GM12878 (cell line): ENCODE measurements around the gene C5AR1. TPM values are rescaled to one million over a fixed set of nuclear protein-coding genes. Genes with fewer than 3 reads are reported as not detected.
A peak's percentile ranks its signal among the peaks of the same experiment; 100 is the strongest.

Experiments used
- ATAC-seq: fragments of 200-7000 bp; cut with Tn5 transposase; 3 replicates; pipeline ENCODE4 v1.9.1; 2020; ENCODE audit warnings: mild to moderate bottlenecking, moderate library complexity
- BruUV-seq: library from RNA; stranded (reverse); fragments of 400-500 nt; replicated peaks from 2 replicates; lab custom pipeline; 2021; lab: Mats Ljungman, UMichigan
- CTCF ChIA-PET: fragments of 300-600 bp; sonication (Branson Sonifier 250); formaldehyde crosslinking; extraction: SDS; loops from one replicate; lab custom pipeline; 2021; ENCODE audit warnings: inconsistent platforms; lab: Yijun Ruan, JAX
- POLR2A ChIA-PET: fragments of 350-600 bp; formaldehyde crosslinking; extraction: SDS; loops from one replicate; lab custom pipeline; 2021; ENCODE audit warnings: inconsistent platforms; lab: Charles Lee
- RAD21 ChIA-PET: fragments of 300-600 bp; sonication (Branson Sonifier 250); formaldehyde crosslinking; loops from one replicate; lab custom pipeline; 2023; ENCODE audit warnings: antibody characterized with exemption; ENCODE audit not compliant: unreplicated experiment; lab: Charles Lee
- SMC1A ChIA-PET: fragments of 300-600 bp; sonication (Branson Sonifier 250); formaldehyde crosslinking; loops from one replicate; lab custom pipeline; 2023; ENCODE audit not compliant: unreplicated experiment, uncharacterized antibody; lab: Charles Lee
- DNase-seq: peaks from one replicate; pipeline ENCODE4 v3.0.0-alpha.2; 2011; ENCODE audit warnings: low read depth, low spot score
- FAIRE-seq: peaks from 3 replicates; lab custom pipeline; 2011; peaks lifted over from hg19 to GRCh38; lab: Jason Lieb, UNC
- H2AFZ ChIP-seq: 2 replicates; pipeline ENCODE4 v1.6.0; 2011; ENCODE audit warnings: low read depth, low read length, control low read depth; ENCODE audit not compliant: control insufficient read depth
- H3K27ac ChIP-seq: 2 replicates; pipeline ENCODE4 v1.5.1; 2011; ENCODE audit warnings: control low read depth; ENCODE audit not compliant: control insufficient read depth, insufficient read depth
- H3K27me3 ChIP-seq, 2 experiments: replicated peaks in 1 of 2; 2 replicates each; pipeline versions ENCODE4 v1.6.0 to v1.6.1; 2011; ENCODE audit warnings: low read length in 1 of 2; ENCODE audit not compliant: control insufficient read depth in 2 of 2, insufficient read depth in 2 of 2
- H3K36me3 ChIP-seq, 2 experiments: 2 replicates each; pipeline ENCODE4 v1.5.1; 2011; ENCODE audit warnings: low read length in 1 of 2; ENCODE audit not compliant: control insufficient read depth in 2 of 2, insufficient read depth in 2 of 2
- H3K4me1 ChIP-seq: 2 replicates; pipeline ENCODE4 v1.6.1; 2011; ENCODE audit warnings: mild to moderate bottlenecking, low read length, moderate library complexity, mixed read lengths; ENCODE audit not compliant: control insufficient read depth, insufficient read depth
- H3K4me2 ChIP-seq: 2 replicates; pipeline ENCODE4 v1.6.0; 2011; ENCODE audit warnings: control low read depth; ENCODE audit not compliant: control insufficient read depth, insufficient read depth
- H3K4me3 ChIP-seq: fragments of 200-600 bp; sonication (generic); 2 replicates; pipeline ENCODE4 v1.5.1; 2016
- H3K79me2 ChIP-seq: 2 replicates; pipeline ENCODE4 v1.6.0; 2011; ENCODE audit warnings: low read length; ENCODE audit not compliant: control insufficient read depth, insufficient read depth
- H3K9ac ChIP-seq: 2 replicates; pipeline ENCODE4 v1.8.0; 2011; ENCODE audit warnings: low read length, control low read depth, mixed read lengths; ENCODE audit not compliant: control insufficient read depth, insufficient read depth
- H3K9me3 ChIP-seq: replicated peaks from 3 replicates; pipeline ENCODE4 v1.5.1; 2011; ENCODE audit warnings: mild to moderate bottlenecking, low read length; ENCODE audit not compliant: control insufficient read depth, insufficient read depth
- H4K20me1 ChIP-seq: 2 replicates; pipeline ENCODE4 v1.6.0; 2011; ENCODE audit not compliant: control insufficient read depth, insufficient read depth
- BCL11A ChIP-seq: IDR thresholded peaks from 2 replicates; pipeline ENCODE4 v1.6.1; 2011; ENCODE audit warnings: low read depth, low read length
- BHLHE40 ChIP-seq, 2 experiments: fragments of 450-650 bp in 1 of 2; IDR thresholded peaks; 2 replicates each; pipeline ENCODE4 v1.6.1; 2011 to 2017; ENCODE audit warnings: low read depth in 2 of 2, borderline replicate concordance in 1 of 2, improper control_type of control experiment in 1 of 2, low read length in 1 of 2, mild to moderate bottlenecking in 1 of 2
- CREM ChIP-seq: IDR thresholded peaks from 2 replicates; pipeline ENCODE4 v1.6.1; 2014; ENCODE audit warnings: antibody characterized with exemption, low read depth
- FOS ChIP-seq: IDR thresholded peaks from 3 replicates; pipeline ENCODE4 v1.6.1; 2011; ENCODE audit warnings: borderline replicate concordance; ENCODE audit not compliant: insufficient read length; ENCODE audit errors: extremely low read depth
- JUND ChIP-seq: IDR thresholded peaks from 2 replicates; pipeline ENCODE4 v1.6.1; 2012; ENCODE audit warnings: low read depth, mild to moderate bottlenecking, low read length, improper control_type of control experiment, moderate library complexity
- MEF2A ChIP-seq: IDR thresholded peaks from 2 replicates; pipeline ENCODE4 v1.6.1; 2011; ENCODE audit warnings: low read depth, mild to moderate bottlenecking, low read length, moderate library complexity; ENCODE audit not compliant: insufficient read depth
- NR2F1 ChIP-seq: fragments of 450-650 bp; conservative IDR thresholded peaks from 2 replicates; pipeline ENCODE4 v1.6.1; 2017; ENCODE audit warnings: mild to moderate bottlenecking
- POU2F2 ChIP-seq: IDR thresholded peaks from 3 replicates; pipeline ENCODE4 v1.6.1; 2011; ENCODE audit warnings: low read depth, mild to moderate bottlenecking, low read length, borderline replicate concordance
- RAD21 ChIP-seq: IDR thresholded peaks from 2 replicates; pipeline ENCODE4 v1.6.1; 2011; ENCODE audit warnings: mild to moderate bottlenecking, low read depth, low read length, moderate library complexity; ENCODE audit not compliant: insufficient read depth
- RBBP5 ChIP-seq: fragments of 200-600 bp; sonication (generic); conservative IDR thresholded peaks from 2 replicates; pipeline ENCODE4 v1.6.1; 2016
- SRF ChIP-seq, 2 experiments: IDR thresholded peaks; 2 replicates each; pipeline ENCODE4 v1.6.1; 2011; ENCODE audit warnings: low read depth in 2 of 2, low read length in 2 of 2, mild to moderate bottlenecking in 1 of 2, moderate library complexity in 1 of 2
- WGBS: methylation state at CpG from one replicate; pipeline ENCODE4 v1.1.6; 2016; ENCODE audit warnings: low lambda C conversion rate; ENCODE audit not compliant: insufficient replicate concordance, insufficient coverage; ENCODE audit errors: missing lambda C conversion rate; 5-methylcytosine and 5-hydroxymethylcytosine counted together
- in situ Hi-C: fragments of 300-500 bp; cut with MboI; formaldehyde crosslinking; loops from 9 replicates; pipeline ENCODE4 v1.14.3; 2018; ENCODE audit warnings: mixed read lengths
- intact Hi-C: fragments of 100-400 bp; cut with micrococcal nuclease; formaldehyde crosslinking; loops from one replicate; pipeline ENCODE4 v1.14.2; 2022; ENCODE audit not compliant: unreplicated experiment
- polyA plus RNA-seq, 11 experiments: library from polyadenylated mRNA; depleted of rRNA in 4 of 11; unstranded in 6 of 11; stranded (reverse) in 5 of 11; fragments of >200 nt; fragmentation: Nextera tagmentation in 4 of 11; fragmentation: Illumina TruSeq in 1 of 11; extraction: Ambion mirVana in 4 of 11; extraction: Trizol in 1 of 11; gene quantifications; 1 replicate in 1 of 11; 2 replicates in 10 of 11; pipeline versions ENCODE4 v1.2.1 to v1.2.3, GENCODE V29; 2011 to 2016; ENCODE audit warnings: inconsistent platforms in 2 of 11, missing spikeins in 2 of 11, low read depth in 1 of 11
- total RNA-seq, 4 experiments: library from RNA; depleted of rRNA in 3 of 4; stranded (reverse); fragments of >200 nt in 3 of 4; fragmentation: Illumina TruSeq in 1 of 4; extraction: Trizol in 1 of 4; gene quantifications; 2 replicates each; pipeline versions ENCODE4 v1.2.1 to v1.2.3, GENCODE V29; 2013 to 2021
- TF ChIP-seq, protein P1 (sequence below): fragments of 150-350 bp; IDR thresholded peaks from 2 replicates; pipeline ENCODE4 v1.6.1; 2016; ENCODE audit warnings: low read depth, low read length

The C5AR1 gene
- total and polyA plus RNA-seq, 10 of the 15 experiments (the other 5 are each of a cell fraction or from before 2014, with no cell fraction given): 0.04 to 1.5 (median 0.18) TPM

DNA sequence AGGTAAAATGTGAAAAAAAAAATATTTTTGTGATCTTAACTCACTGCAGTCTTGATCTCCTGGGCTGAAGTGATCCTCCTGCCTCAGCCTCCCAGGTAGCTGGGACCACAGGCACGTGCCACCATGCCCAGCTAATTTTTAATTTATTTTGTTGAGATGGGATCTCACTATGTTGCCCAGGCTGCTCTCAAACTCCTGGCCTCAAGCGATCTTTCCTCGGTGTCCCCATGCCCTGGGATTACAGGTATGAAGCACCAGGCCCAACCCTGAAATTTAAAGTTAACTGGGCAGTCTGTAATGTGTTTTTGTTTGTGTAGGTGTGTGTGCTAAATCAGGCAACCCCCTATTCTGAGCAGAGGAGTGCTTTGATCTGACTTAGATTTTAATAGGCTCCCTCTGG is 3.4 kb upstream of the C5AR1 start:
- intact Hi-C loops: no loop called here
- Histone ChIP-seq H2AFZ (no peak overlapping the region), H3K4me3 (no peak overlapping the region), H3K9me3 (no peaks in the 10 kb centered on the region; the same call in 2 of the 3 replicates), H3K27me3 (no peaks in the 10 kb centered on the region), H3K36me3 (no peaks in the 10 kb centered on the region; a peak in 1 of 4 replicates), H3K4me2 (no peak overlapping the region), H4K20me1 (no peaks in the 10 kb centered on the region), H3K4me1 (peaks cover 7% of the 10 kb centered on the region), H3K79me2 (no peaks in the 10 kb centered on the region), H3K27ac (no peak overlapping the region), H3K9ac (no peak overlapping the region)
- ChIA-PET CTCF (interaction anchor here (1.5 to 2.5 kb wide), 6 partner anchors 10 to 177 kb away, joined by 4 to 21 read pairs (median 7); no protein-coding TSS in a partner anchor), SMC1A (interaction anchor here (0.6 to 1.4 kb wide), 3 partner anchors 28 to 68 kb away, joined by 3 to 4 read pairs (median 4); no protein-coding TSS in a partner anchor), POLR2A (no interaction called here), RAD21 (no interaction called here)
- FAIRE-seq (no peak), ATAC-seq (peak; percentile 10; the same call in 2 of the 3 replicates), DNase-seq (no peak)
- 42% methylated on average over 3 of the region's 3 CpGs for WGBS
- in situ Hi-C loops: no loop called here
- TF ChIP-seq, protein P1, sequence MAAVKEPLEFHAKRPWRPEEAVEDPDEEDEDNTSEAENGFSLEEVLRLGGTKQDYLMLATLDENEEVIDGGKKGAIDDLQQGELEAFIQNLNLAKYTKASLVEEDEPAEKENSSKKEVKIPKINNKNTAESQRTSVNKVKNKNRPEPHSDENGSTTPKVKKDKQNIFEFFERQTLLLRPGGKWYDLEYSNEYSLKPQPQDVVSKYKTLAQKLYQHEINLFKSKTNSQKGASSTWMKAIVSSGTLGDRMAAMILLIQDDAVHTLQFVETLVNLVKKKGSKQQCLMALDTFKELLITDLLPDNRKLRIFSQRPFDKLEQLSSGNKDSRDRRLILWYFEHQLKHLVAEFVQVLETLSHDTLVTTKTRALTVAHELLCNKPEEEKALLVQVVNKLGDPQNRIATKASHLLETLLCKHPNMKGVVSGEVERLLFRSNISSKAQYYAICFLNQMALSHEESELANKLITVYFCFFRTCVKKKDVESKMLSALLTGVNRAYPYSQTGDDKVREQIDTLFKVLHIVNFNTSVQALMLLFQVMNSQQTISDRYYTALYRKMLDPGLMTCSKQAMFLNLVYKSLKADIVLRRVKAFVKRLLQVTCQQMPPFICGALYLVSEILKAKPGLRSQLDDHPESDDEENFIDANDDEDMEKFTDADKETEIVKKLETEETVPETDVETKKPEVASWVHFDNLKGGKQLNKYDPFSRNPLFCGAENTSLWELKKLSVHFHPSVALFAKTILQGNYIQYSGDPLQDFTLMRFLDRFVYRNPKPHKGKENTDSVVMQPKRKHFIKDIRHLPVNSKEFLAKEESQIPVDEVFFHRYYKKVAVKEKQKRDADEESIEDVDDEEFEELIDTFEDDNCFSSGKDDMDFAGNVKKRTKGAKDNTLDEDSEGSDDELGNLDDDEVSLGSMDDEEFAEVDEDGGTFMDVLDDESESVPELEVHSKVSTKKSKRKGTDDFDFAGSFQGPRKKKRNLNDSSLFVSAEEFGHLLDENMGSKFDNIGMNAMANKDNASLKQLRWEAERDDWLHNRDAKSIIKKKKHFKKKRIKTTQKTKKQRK: no peak
- TF ChIP-seq NR2F1 (no peak), BHLHE40 (IDR thresholded peaks at IDR 0.05; ENCODE audit: borderline replicate concordance in 1 of 2, low read depth in 2 of 2, low read length in 1 of 2) (no peak), RAD21 (no peak), MEF2A (no peak), BCL11A (no peak), POU2F2 (no peak), FOS (no peak), JUND (no peak), CREM (no peak), RBBP5 (no peak), SRF (IDR thresholded peaks at IDR 0.05; ENCODE audit: low read depth in 2 of 2, low read length in 2 of 2) (no peak)
- no TSS peak for BruUV-seq
